Measurements from ENCODE around the gene ROBO4. TPM values are rescaled to one million over a fixed set of nuclear protein-coding genes. Genes with fewer than 3 reads are reported as not detected.

Gene ROBO4
- total and polyA plus RNA-seq, 2 experiments from 2014 or later, result not detected

DNA sequence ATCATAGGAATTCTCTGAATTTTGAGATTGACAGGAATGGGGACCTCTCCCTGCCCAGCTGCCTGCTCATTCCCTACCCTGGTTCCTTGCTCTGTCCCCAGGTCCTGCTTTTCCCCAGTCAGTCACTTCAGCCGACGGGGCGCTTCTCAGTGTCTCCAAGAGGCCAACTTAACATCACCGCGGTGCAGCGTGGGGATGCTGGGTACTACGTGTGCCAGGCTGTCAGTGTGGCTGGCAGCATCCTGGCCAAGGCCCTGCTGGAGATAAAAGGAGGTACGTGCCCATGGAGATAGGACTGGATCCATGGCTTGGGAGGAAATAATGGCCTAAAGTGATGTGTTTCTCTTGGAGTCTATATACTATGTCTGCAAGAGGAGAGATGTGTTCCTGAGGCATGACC lies 25.4 kb downstream of the ROBO4 start (continued):
- TF ChIP-seq, protein P1, sequence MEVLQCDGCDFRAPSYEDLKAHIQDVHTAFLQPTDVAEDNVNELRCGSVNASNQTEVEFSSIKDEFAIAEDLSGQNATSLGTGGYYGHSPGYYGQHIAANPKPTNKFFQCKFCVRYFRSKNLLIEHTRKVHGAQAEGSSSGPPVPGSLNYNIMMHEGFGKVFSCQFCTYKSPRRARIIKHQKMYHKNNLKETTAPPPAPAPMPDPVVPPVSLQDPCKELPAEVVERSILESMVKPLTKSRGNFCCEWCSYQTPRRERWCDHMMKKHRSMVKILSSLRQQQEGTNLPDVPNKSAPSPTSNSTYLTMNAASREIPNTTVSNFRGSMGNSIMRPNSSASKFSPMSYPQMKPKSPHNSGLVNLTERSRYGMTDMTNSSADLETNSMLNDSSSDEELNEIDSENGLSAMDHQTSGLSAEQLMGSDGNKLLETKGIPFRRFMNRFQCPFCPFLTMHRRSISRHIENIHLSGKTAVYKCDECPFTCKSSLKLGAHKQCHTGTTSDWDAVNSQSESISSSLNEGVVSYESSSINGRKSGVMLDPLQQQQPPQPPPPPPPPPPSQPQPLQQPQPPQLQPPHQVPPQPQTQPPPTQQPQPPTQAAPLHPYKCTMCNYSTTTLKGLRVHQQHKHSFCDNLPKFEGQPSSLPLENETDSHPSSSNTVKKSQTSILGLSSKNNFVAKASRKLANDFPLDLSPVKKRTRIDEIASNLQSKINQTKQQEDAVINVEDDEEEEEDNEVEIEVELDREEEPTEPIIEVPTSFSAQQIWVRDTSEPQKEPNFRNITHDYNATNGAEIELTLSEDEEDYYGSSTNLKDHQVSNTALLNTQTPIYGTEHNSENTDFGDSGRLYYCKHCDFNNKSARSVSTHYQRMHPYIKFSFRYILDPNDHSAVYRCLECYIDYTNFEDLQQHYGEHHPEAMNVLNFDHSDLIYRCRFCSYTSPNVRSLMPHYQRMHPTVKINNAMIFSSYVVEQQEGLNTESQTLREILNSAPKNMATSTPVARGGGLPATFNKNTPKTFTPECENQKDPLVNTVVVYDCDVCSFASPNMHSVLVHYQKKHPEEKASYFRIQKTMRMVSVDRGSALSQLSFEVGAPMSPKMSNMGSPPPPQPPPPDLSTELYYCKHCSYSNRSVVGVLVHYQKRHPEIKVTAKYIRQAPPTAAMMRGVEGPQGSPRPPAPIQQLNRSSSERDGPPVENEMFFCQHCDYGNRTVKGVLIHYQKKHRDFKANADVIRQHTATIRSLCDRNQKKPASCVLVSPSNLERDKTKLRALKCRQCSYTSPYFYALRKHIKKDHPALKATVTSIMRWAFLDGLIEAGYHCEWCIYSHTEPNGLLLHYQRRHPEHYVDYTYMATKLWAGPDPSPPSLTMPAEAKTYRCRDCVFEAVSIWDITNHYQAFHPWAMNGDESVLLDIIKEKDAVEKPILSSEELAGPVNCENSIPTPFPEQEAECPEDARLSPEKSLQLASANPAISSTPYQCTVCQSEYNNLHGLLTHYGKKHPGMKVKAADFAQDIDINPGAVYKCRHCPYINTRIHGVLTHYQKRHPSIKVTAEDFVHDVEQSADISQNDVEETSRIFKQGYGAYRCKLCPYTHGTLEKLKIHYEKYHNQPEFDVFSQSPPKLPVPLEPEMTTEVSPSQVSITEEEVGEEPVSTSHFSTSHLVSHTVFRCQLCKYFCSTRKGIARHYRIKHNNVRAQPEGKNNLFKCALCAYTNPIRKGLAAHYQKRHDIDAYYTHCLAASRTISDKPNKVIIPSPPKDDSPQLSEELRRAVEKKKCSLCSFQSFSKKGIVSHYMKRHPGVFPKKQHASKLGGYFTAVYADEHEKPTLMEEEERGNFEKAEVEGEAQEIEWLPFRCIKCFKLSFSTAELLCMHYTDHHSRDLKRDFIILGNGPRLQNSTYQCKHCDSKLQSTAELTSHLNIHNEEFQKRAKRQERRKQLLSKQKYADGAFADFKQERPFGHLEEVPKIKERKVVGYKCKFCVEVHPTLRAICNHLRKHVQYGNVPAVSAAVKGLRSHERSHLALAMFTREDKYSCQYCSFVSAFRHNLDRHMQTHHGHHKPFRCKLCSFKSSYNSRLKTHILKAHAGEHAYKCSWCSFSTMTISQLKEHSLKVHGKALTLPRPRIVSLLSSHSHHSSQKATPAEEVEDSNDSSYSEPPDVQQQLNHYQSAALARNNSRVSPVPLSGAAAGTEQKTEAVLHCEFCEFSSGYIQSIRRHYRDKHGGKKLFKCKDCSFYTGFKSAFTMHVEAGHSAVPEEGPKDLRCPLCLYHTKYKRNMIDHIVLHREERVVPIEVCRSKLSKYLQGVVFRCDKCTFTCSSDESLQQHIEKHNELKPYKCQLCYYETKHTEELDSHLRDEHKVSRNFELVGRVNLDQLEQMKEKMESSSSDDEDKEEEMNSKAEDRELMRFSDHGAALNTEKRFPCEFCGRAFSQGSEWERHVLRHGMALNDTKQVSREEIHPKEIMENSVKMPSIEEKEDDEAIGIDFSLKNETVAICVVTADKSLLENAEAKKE (CRISPR knock-in tag; IDR thresholded peaks at IDR 0.05), result no peak
- TF ChIP-seq JUNB (IDR thresholded peaks at IDR 0.05; ENCODE audit: unreplicated experiment) (no peak), EZH2phosphoT487 (IDR thresholded peaks at IDR 0.05; ENCODE audit: unreplicated experiment) (no peak)

DNA sequence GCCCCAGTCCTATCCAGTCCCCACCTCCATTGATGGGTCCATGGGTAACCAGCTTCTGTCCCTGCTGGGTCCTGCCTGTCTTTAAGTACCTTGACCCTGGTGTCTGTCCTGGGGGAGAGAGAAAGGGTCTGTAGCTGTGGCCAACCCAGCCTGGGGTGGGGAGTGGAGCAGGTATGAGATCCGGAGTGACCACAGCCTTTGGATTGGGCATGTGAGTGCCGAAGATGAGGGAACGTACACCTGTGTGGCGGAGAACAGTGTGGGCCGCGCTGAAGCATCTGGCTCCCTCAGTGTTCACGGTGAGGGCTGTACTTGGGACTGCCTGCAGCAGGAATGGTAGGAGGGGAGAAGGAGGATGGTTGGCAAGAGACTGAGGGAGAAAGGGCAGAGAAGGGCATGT lies 27.2 kb downstream of the ROBO4 start:
- H3K27ac Mint-ChIP-seq, result no peak overlapping the region
- H3K27ac ChIP-seq (ENCODE audit: low read depth), result no peak overlapping the region
- no peak for TF ChIP-seq JUNB (IDR thresholded peaks at IDR 0.05; ENCODE audit: unreplicated experiment)
- TF ChIP-seq, protein P2, sequence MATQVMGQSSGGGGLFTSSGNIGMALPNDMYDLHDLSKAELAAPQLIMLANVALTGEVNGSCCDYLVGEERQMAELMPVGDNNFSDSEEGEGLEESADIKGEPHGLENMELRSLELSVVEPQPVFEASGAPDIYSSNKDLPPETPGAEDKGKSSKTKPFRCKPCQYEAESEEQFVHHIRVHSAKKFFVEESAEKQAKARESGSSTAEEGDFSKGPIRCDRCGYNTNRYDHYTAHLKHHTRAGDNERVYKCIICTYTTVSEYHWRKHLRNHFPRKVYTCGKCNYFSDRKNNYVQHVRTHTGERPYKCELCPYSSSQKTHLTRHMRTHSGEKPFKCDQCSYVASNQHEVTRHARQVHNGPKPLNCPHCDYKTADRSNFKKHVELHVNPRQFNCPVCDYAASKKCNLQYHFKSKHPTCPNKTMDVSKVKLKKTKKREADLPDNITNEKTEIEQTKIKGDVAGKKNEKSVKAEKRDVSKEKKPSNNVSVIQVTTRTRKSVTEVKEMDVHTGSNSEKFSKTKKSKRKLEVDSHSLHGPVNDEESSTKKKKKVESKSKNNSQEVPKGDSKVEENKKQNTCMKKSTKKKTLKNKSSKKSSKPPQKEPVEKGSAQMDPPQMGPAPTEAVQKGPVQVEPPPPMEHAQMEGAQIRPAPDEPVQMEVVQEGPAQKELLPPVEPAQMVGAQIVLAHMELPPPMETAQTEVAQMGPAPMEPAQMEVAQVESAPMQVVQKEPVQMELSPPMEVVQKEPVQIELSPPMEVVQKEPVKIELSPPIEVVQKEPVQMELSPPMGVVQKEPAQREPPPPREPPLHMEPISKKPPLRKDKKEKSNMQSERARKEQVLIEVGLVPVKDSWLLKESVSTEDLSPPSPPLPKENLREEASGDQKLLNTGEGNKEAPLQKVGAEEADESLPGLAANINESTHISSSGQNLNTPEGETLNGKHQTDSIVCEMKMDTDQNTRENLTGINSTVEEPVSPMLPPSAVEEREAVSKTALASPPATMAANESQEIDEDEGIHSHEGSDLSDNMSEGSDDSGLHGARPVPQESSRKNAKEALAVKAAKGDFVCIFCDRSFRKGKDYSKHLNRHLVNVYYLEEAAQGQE (IDR thresholded peaks at IDR 0.05; ENCODE audit: unreplicated experiment), result no peak
- TF ChIP-seq, protein P3, sequence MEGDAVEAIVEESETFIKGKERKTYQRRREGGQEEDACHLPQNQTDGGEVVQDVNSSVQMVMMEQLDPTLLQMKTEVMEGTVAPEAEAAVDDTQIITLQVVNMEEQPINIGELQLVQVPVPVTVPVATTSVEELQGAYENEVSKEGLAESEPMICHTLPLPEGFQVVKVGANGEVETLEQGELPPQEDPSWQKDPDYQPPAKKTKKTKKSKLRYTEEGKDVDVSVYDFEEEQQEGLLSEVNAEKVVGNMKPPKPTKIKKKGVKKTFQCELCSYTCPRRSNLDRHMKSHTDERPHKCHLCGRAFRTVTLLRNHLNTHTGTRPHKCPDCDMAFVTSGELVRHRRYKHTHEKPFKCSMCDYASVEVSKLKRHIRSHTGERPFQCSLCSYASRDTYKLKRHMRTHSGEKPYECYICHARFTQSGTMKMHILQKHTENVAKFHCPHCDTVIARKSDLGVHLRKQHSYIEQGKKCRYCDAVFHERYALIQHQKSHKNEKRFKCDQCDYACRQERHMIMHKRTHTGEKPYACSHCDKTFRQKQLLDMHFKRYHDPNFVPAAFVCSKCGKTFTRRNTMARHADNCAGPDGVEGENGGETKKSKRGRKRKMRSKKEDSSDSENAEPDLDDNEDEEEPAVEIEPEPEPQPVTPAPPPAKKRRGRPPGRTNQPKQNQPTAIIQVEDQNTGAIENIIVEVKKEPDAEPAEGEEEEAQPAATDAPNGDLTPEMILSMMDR (conservative IDR thresholded peaks at IDR 0.05; ENCODE audit: low read depth in 2 of 2), result no peak

More for the DNA sequence above, 27.2 kb downstream of the ROBO4 start:
- no peak overlapping the region for H3K4me3 Mint-ChIP-seq
- no peak overlapping the region for H3K4me2 ChIP-seq
- H3K4me1 Mint-ChIP-seq, result peaks cover 29% of the 10 kb centered on the region
- H3K36me3 ChIP-seq (ENCODE audit: insufficient read depth), result no peaks in the 10 kb centered on the region
- no peak for DNase-seq (ENCODE audit: low spot score)
- peaks cover 12% of the 10 kb centered on the region; the same call in 1 of the 2 replicates for H3K4me1 ChIP-seq (ENCODE audit: insufficient read depth)
- no peaks in the 10 kb centered on the region for H3F3A ChIP-seq (replicated peaks; ENCODE audit: low read depth)
- no peaks in the 10 kb centered on the region for H3K36me3 Mint-ChIP-seq (ENCODE audit: low read depth)
- no peaks in the 10 kb centered on the region; the same call in 2 of the 3 replicates for H3K9me3 Mint-ChIP-seq
- peaks cover 100% of the 10 kb centered on the region for H3K27me3 ChIP-seq (ENCODE audit: insufficient read depth)
- no peaks in the 10 kb centered on the region for H3K9me2 ChIP-seq (ENCODE audit: insufficient read depth)
- no peak overlapping the region for H3K4me3 ChIP-seq
- H2AFZ ChIP-seq, result no peak overlapping the region
- ATAC-seq, result no peak
- no peaks in the 10 kb centered on the region for H3K79me2 ChIP-seq (replicated peaks; ENCODE audit: insufficient read depth)
- peaks cover 13% of the 10 kb centered on the region for H4K20me1 ChIP-seq (replicated peaks; ENCODE audit: insufficient read depth)
- H3K27me3 Mint-ChIP-seq (ENCODE audit: insufficient read depth, low read depth, poor library complexity), result peaks cover 98% of the 10 kb centered on the region
